H1 (cell line): ENCODE measurements around the gene RHD.
"Not testable (repeated sequence)": the region's sequence is repeated elsewhere in the genome, so short reads cannot be mapped to it uniquely, and the experiment has no call there.

ENCODE experiments used
- ATF2 ChIP-seq: IDR thresholded peaks from 2 replicates; pipeline ENCODE4 v1.6.1; 2012; ENCODE audit warnings: low read length, inconsistent platforms
- BCL11A ChIP-seq, 2 experiments: IDR thresholded peaks; one replicate each; pipeline ENCODE4 v1.6.1; 2011; ENCODE audit warnings: low read depth in 2 of 2, low read length in 2 of 2, mild to moderate bottlenecking in 2 of 2
- CHD2 ChIP-seq: IDR thresholded peaks from 2 replicates; pipeline ENCODE4 v1.6.1; 2012; ENCODE audit warnings: low read length, improper control_type of control experiment
- CTCF ChIP-seq, 3 experiments: IDR thresholded peaks; 1 replicate in 2 of 3; 2 replicates in 1 of 3; pipeline versions ENCODE4 v1.5.1 to v1.6.1; 2011; ENCODE audit warnings: low read length in 3 of 3, mild to moderate bottlenecking in 3 of 3, inconsistent platforms in 2 of 3, low read depth in 1 of 3, moderate library complexity in 1 of 3; ENCODE audit not compliant: insufficient read depth in 1 of 3; ENCODE audit errors: control extremely low read depth in 1 of 3
- EGR1 ChIP-seq: IDR thresholded peaks from 2 replicates; pipeline ENCODE4 v1.6.1; 2011; ENCODE audit warnings: low read depth, low read length, borderline replicate concordance
- JUN ChIP-seq: IDR thresholded peaks from 2 replicates; pipeline ENCODE4 v1.6.1; 2011; ENCODE audit warnings: low read depth, mild to moderate bottlenecking, improper control_type of control experiment, low read length
- MAX ChIP-seq: IDR thresholded peaks from 2 replicates; pipeline ENCODE4 v1.6.1; 2012; ENCODE audit warnings: inconsistent platforms
- PHF8 ChIP-seq: fragments of 200-600 bp; sonication (generic); conservative IDR thresholded peaks from 2 replicates; pipeline ENCODE4 v1.7.1; 2012; ENCODE audit warnings: low read depth, mild to moderate bottlenecking, inconsistent platforms, low read length, moderate library complexity
- POLR2A ChIP-seq, 2 experiments: IDR thresholded peaks; 1 replicate in 1 of 2; 2 replicates in 1 of 2; pipeline ENCODE4 v1.6.1; 2011; ENCODE audit warnings: low read depth in 2 of 2, low read length in 2 of 2, mild to moderate bottlenecking in 2 of 2; ENCODE audit errors: control extremely low read depth in 1 of 2
- POU5F1 ChIP-seq: IDR thresholded peaks from 2 replicates; pipeline ENCODE4 v1.6.1; 2011; ENCODE audit warnings: low read depth, mild to moderate bottlenecking, low read length, moderate library complexity
- RAD21 ChIP-seq, 2 experiments: IDR thresholded peaks in 1 of 2; conservative IDR thresholded peaks in 1 of 2; 2 replicates each; pipeline ENCODE4 v1.6.1; 2011; ENCODE audit warnings: low read depth in 2 of 2, low read length in 2 of 2, improper control_type of control experiment in 1 of 2, inconsistent platforms in 1 of 2, mild to moderate bottlenecking in 1 of 2, moderate library complexity in 1 of 2
- RBBP5 ChIP-seq: IDR thresholded peaks from 2 replicates; pipeline ENCODE4 v1.7.1; 2012; ENCODE audit warnings: low read depth, mild to moderate bottlenecking, inconsistent platforms, low read length, moderate library complexity, borderline replicate concordance
- SIRT6 ChIP-seq: IDR thresholded peaks from one replicate; pipeline ENCODE4 v1.7.1; 2012; ENCODE audit warnings: low read length, inconsistent platforms
- SP2 ChIP-seq: IDR thresholded peaks from 2 replicates; pipeline ENCODE4 v1.6.1; 2012; ENCODE audit warnings: mild to moderate bottlenecking, low read length, inconsistent platforms

- not testable (repeated sequence) for TF ChIP-seq RAD21 (IDR thresholded peaks at IDR 0.05 in 1 of 2, conservative IDR thresholded peaks at IDR 0.05 in 1 of 2; ENCODE audit: low read depth in 2 of 2, low read length in 2 of 2); SP2; POLR2A (IDR thresholded peaks at IDR 0.05; ENCODE audit: control extremely low read depth in 1 of 2, low read depth in 2 of 2, low read length in 2 of 2); JUN; CTCF (IDR thresholded peaks at IDR 0.05; ENCODE audit: control extremely low read depth in 1 of 3, insufficient read depth in 1 of 3, low read depth in 1 of 3, low read length in 3 of 3); BCL11A (IDR thresholded peaks at IDR 0.05; ENCODE audit: low read depth in 2 of 2, low read length in 2 of 2); SIRT6; CHD2; EGR1; PHF8; ATF2; MAX; RBBP5; POU5F1
Measured at GRCh38 chr1:25278358-25278757, 6.0 kb downstream of the RHD start.
